Duodenal mucosa (tissue), 2 donors: ENCODE measurements around the gene HRH3.

Experiments used
- H3K27ac ChIP-seq: one replicate; pipeline ENCODE4 v1.7.0; 2013; ENCODE audit warnings: low read depth, low read length
- H3K27me3 ChIP-seq, 2 donors: one replicate each; pipeline ENCODE4 v1.7.0; 2013; ENCODE audit warnings: low read length in 2 of 2, control low read depth in 1 of 2; ENCODE audit not compliant: insufficient read depth in 2 of 2, control insufficient read depth in 1 of 2
- H3K36me3 ChIP-seq, 2 donors: one replicate each; pipeline ENCODE4 v1.7.0; 2013; ENCODE audit warnings: low read length in 2 of 2, control low read depth in 1 of 2; ENCODE audit not compliant: insufficient read depth in 2 of 2, control insufficient read depth in 1 of 2
- H3K4me1 ChIP-seq, 2 donors: one replicate each; pipeline ENCODE4 v1.7.0; 2013; ENCODE audit warnings: low read length in 2 of 2, control low read depth in 1 of 2; ENCODE audit not compliant: insufficient read depth in 2 of 2, control insufficient read depth in 1 of 2
- H3K4me3 ChIP-seq, 2 donors: one replicate each; pipeline ENCODE4 v1.7.0; 2013; ENCODE audit warnings: low read length in 2 of 2, low read depth in 1 of 2
- H3K9ac ChIP-seq, 2 donors: one replicate each; pipeline ENCODE4 v1.7.0; 2013; ENCODE audit warnings: low read length in 2 of 2, low read depth in 1 of 2
- H3K9me3 ChIP-seq, 2 donors: one replicate each; pipeline ENCODE4 v1.7.0; 2013; ENCODE audit warnings: low read length in 2 of 2, control low read depth in 1 of 2; ENCODE audit not compliant: control insufficient read depth in 1 of 2

The HRH3 gene

GRCh38 chr20:62259294-62259565 lies 39.2 kb upstream of the HRH3 start:
- Histone ChIP-seq H3K27me3 (no peaks in the 10 kb centered on the region), H3K4me1 (no peaks in the 10 kb centered on the region), H3K27ac (no peak overlapping the region), H3K9ac (no peak overlapping the region), H3K36me3 (peaks cover 26 to 76% of the 10 kb centered on the region in 2 donors), H3K4me3 (no peak overlapping the region), H3K9me3 (no peaks in the 10 kb centered on the region)

- no peaks in the 10 kb centered on the region for H3K4me1 ChIP-seq
- H3K9me3 ChIP-seq, result no peaks in the 10 kb centered on the region
- H3K4me3 ChIP-seq, result no peak overlapping the region
- no peaks in the 10 kb centered on the region for H3K27me3 ChIP-seq
- H3K36me3 ChIP-seq, result peaks cover 23 to 74% of the 10 kb centered on the region in 2 donors
- H3K9ac ChIP-seq, result no peak overlapping the region
- no peak overlapping the region for H3K27ac ChIP-seq
Observed at GRCh38 chr20:62258499-62259293, 38.6 kb upstream of the HRH3 start.

GRCh38 chr20:62255976-62256375 lies 35.9 kb upstream of the HRH3 start:
- Histone ChIP-seq H3K27me3 (no peaks in the 10 kb centered on the region), H3K9me3 (no peaks in the 10 kb centered on the region), H3K4me1 (no peaks in the 10 kb centered on the region), H3K27ac (no peak overlapping the region), H3K36me3 (peaks cover 12 to 55% of the 10 kb centered on the region in 2 donors), H3K4me3 (no peak overlapping the region), H3K9ac (no peak overlapping the region)

GRCh38 chr20:62254021-62254724 lies 34.1 kb upstream of the HRH3 start:
- H3K4me3 ChIP-seq, result no peak overlapping the region
- no peaks in the 10 kb centered on the region for H3K27me3 ChIP-seq
- H3K4me1 ChIP-seq, result no peaks in the 10 kb centered on the region
- no peaks in the 10 kb centered on the region for H3K9me3 ChIP-seq
- peaks cover 8 to 38% of the 10 kb centered on the region in 2 donors for H3K36me3 ChIP-seq
- no peak overlapping the region for H3K9ac ChIP-seq
- no peak overlapping the region for H3K27ac ChIP-seq

GRCh38 chr20:62253398-62253797 lies 33.3 kb upstream of the HRH3 start:
- H3K36me3 ChIP-seq, result peaks cover 6 to 31% of the 10 kb centered on the region in 2 donors
- no peak overlapping the region for H3K27ac ChIP-seq
- no peaks in the 10 kb centered on the region for H3K27me3 ChIP-seq
- no peaks in the 10 kb centered on the region for H3K9me3 ChIP-seq
- H3K9ac ChIP-seq, result no peak overlapping the region
- no peaks in the 10 kb centered on the region for H3K4me1 ChIP-seq
- no peak overlapping the region for H3K4me3 ChIP-seq

- Histone ChIP-seq H3K27ac (no peak overlapping the region), H3K4me1 (no peaks in the 10 kb centered on the region), H3K9me3 (no peaks in the 10 kb centered on the region), H3K9ac (no peak overlapping the region), H3K4me3 (no peak overlapping the region), H3K36me3 (peaks cover 6 to 24% of the 10 kb centered on the region in 2 donors), H3K27me3 (no peaks in the 10 kb centered on the region)
Observed at GRCh38 chr20:62252342-62252966, 32.4 kb upstream of the HRH3 start.

- Histone ChIP-seq H3K4me1 (peaks cover 11 to 27% of the 10 kb centered on the region in 2 donors), H3K36me3 (peaks cover 0 to 15% of the 10 kb centered on the region in 2 donors), H3K9ac (no peak overlapping the region)
Observed at GRCh38 chr20:62248890-62249560, 28.9 kb upstream of the HRH3 start.

GRCh38 chr20:62246872-62247652 lies 27.0 kb upstream of the HRH3 start:
- Histone ChIP-seq H3K4me3 (no peak overlapping the region), H3K27me3 (no peaks in the 10 kb centered on the region), H3K9ac (no peak overlapping the region), H3K36me3 (peaks cover 0 to 21% of the 10 kb centered on the region in 2 donors), H3K9me3 (no peaks in the 10 kb centered on the region), H3K4me1 (peaks cover 21 to 37% of the 10 kb centered on the region in 2 donors), H3K27ac (no peak overlapping the region)

More at GRCh38 chr20:62248890-62249560, 28.9 kb upstream of the HRH3 start:
- H3K4me3 ChIP-seq, result no peak overlapping the region
- no peak overlapping the region for H3K27ac ChIP-seq
- no peaks in the 10 kb centered on the region for H3K27me3 ChIP-seq
- no peaks in the 10 kb centered on the region for H3K9me3 ChIP-seq

GRCh38 chr20:62246431-62246830 lies 26.4 kb upstream of the HRH3 start:
- H3K4me3 ChIP-seq, result no peak overlapping the region
- H3K9ac ChIP-seq, result no peak overlapping the region
- H3K4me1 ChIP-seq, result peaks cover 27 to 41% of the 10 kb centered on the region in 2 donors
- H3K27me3 ChIP-seq, result no peaks in the 10 kb centered on the region
- H3K27ac ChIP-seq, result no peak overlapping the region
- H3K36me3 ChIP-seq, result peaks cover 0 to 21% of the 10 kb centered on the region in 2 donors
- H3K9me3 ChIP-seq, result no peaks in the 10 kb centered on the region
